Measurements from ENCODE around the gene FNBP1.

DNA sequence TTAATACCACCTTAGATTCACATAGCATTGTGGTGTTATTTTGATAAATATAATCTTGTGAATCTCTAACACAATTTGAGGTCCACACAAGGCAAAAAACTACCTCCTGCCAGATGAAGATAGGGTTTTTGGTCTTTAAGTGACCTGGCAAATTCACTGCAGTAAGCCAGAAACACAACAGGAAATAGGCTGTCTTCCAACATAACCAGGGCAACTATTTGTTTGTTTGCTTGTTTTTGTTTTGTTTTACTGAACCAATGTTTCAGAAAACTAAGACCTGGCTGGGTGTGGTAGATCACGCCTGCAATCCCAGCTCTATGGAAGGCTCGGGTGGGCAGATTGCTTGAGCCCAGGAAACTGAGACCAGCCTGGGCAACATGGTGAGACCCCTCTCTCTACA is 112.2 kb downstream of the FNBP1 start:
- TF ChIP-seq, protein P1, sequence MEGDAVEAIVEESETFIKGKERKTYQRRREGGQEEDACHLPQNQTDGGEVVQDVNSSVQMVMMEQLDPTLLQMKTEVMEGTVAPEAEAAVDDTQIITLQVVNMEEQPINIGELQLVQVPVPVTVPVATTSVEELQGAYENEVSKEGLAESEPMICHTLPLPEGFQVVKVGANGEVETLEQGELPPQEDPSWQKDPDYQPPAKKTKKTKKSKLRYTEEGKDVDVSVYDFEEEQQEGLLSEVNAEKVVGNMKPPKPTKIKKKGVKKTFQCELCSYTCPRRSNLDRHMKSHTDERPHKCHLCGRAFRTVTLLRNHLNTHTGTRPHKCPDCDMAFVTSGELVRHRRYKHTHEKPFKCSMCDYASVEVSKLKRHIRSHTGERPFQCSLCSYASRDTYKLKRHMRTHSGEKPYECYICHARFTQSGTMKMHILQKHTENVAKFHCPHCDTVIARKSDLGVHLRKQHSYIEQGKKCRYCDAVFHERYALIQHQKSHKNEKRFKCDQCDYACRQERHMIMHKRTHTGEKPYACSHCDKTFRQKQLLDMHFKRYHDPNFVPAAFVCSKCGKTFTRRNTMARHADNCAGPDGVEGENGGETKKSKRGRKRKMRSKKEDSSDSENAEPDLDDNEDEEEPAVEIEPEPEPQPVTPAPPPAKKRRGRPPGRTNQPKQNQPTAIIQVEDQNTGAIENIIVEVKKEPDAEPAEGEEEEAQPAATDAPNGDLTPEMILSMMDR (IDR thresholded peaks at IDR 0.05), result no peak
- no peak for TF ChIP-seq POLR2A (IDR thresholded peaks at IDR 0.05)

Data from sigmoid colon (tissue), 3 donors.